ENCODE measurements around the gene EDN2.

EDN2 gene

GRCh38 chr1:41463516-41463915 lies 21.0 kb downstream of the EDN2 start:
- no peak for TF ChIP-seq POLR2AphosphoS5 (IDR thresholded peaks at IDR 0.05; ENCODE audit: low read depth)
- TF ChIP-seq GABPA (IDR thresholded peaks at IDR 0.05; ENCODE audit: low read depth), result no peak
- TF ChIP-seq SPI1 (IDR thresholded peaks at IDR 0.05; ENCODE audit: borderline replicate concordance, low read depth), result no peak
- TF ChIP-seq, protein P1, sequence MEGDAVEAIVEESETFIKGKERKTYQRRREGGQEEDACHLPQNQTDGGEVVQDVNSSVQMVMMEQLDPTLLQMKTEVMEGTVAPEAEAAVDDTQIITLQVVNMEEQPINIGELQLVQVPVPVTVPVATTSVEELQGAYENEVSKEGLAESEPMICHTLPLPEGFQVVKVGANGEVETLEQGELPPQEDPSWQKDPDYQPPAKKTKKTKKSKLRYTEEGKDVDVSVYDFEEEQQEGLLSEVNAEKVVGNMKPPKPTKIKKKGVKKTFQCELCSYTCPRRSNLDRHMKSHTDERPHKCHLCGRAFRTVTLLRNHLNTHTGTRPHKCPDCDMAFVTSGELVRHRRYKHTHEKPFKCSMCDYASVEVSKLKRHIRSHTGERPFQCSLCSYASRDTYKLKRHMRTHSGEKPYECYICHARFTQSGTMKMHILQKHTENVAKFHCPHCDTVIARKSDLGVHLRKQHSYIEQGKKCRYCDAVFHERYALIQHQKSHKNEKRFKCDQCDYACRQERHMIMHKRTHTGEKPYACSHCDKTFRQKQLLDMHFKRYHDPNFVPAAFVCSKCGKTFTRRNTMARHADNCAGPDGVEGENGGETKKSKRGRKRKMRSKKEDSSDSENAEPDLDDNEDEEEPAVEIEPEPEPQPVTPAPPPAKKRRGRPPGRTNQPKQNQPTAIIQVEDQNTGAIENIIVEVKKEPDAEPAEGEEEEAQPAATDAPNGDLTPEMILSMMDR (IDR thresholded peaks at IDR 0.05; ENCODE audit: insufficient read depth, low read length), result no peak
- TF ChIP-seq, protein P2, sequence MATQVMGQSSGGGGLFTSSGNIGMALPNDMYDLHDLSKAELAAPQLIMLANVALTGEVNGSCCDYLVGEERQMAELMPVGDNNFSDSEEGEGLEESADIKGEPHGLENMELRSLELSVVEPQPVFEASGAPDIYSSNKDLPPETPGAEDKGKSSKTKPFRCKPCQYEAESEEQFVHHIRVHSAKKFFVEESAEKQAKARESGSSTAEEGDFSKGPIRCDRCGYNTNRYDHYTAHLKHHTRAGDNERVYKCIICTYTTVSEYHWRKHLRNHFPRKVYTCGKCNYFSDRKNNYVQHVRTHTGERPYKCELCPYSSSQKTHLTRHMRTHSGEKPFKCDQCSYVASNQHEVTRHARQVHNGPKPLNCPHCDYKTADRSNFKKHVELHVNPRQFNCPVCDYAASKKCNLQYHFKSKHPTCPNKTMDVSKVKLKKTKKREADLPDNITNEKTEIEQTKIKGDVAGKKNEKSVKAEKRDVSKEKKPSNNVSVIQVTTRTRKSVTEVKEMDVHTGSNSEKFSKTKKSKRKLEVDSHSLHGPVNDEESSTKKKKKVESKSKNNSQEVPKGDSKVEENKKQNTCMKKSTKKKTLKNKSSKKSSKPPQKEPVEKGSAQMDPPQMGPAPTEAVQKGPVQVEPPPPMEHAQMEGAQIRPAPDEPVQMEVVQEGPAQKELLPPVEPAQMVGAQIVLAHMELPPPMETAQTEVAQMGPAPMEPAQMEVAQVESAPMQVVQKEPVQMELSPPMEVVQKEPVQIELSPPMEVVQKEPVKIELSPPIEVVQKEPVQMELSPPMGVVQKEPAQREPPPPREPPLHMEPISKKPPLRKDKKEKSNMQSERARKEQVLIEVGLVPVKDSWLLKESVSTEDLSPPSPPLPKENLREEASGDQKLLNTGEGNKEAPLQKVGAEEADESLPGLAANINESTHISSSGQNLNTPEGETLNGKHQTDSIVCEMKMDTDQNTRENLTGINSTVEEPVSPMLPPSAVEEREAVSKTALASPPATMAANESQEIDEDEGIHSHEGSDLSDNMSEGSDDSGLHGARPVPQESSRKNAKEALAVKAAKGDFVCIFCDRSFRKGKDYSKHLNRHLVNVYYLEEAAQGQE (IDR thresholded peaks at IDR 0.05; ENCODE audit: insufficient replicate concordance, low read depth), result no peak
- Histone ChIP-seq H3K4me3 (replicated peaks; ENCODE audit: insufficient read depth, low read length) (no peak overlapping the region), H3K27me3 (ENCODE audit: insufficient read depth, poor library complexity, severe bottlenecking) (no peaks in the 10 kb centered on the region), H3K27ac (replicated peaks) (no peak overlapping the region)
- no peak for DNase-seq (ENCODE audit: low read depth in 1 of 2, low spot score in 1 of 2)

DNA sequence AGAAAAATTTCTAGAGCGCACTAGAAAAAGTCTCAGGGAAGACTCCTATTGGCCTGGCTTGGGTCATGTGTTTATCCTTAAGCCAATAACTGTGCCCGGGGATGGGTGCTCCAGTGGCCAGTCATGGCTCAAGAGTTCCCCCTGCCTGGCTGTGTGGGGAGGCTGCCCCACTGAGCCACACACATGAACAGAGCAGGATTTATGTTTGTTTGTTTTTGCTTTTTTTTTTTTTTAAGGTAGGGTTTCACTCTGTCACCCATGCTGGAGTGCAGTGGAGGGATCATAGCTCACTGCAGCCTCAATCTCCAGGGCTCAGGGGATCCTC lies 21.8 kb downstream of the EDN2 start:
- H3K4me3 ChIP-seq (replicated peaks; ENCODE audit: insufficient read depth, low read length), result no peak overlapping the region
- TF ChIP-seq, protein P1 (IDR thresholded peaks at IDR 0.05; ENCODE audit: insufficient read depth, low read length), result no peak
- TF ChIP-seq, protein P2 (IDR thresholded peaks at IDR 0.05; ENCODE audit: insufficient replicate concordance, low read depth), result no peak
- no peak for TF ChIP-seq POLR2AphosphoS5 (IDR thresholded peaks at IDR 0.05; ENCODE audit: low read depth)
- TF ChIP-seq SPI1 (IDR thresholded peaks at IDR 0.05; ENCODE audit: borderline replicate concordance, low read depth), result no peak
- no peak for TF ChIP-seq GABPA (IDR thresholded peaks at IDR 0.05; ENCODE audit: low read depth)
- no peak overlapping the region for H3K27ac ChIP-seq (replicated peaks)
- no peak for DNase-seq (ENCODE audit: low read depth in 1 of 2, low spot score in 1 of 2)
- H3K27me3 ChIP-seq (ENCODE audit: insufficient read depth, poor library complexity, severe bottlenecking), result no peaks in the 10 kb centered on the region

DNA sequence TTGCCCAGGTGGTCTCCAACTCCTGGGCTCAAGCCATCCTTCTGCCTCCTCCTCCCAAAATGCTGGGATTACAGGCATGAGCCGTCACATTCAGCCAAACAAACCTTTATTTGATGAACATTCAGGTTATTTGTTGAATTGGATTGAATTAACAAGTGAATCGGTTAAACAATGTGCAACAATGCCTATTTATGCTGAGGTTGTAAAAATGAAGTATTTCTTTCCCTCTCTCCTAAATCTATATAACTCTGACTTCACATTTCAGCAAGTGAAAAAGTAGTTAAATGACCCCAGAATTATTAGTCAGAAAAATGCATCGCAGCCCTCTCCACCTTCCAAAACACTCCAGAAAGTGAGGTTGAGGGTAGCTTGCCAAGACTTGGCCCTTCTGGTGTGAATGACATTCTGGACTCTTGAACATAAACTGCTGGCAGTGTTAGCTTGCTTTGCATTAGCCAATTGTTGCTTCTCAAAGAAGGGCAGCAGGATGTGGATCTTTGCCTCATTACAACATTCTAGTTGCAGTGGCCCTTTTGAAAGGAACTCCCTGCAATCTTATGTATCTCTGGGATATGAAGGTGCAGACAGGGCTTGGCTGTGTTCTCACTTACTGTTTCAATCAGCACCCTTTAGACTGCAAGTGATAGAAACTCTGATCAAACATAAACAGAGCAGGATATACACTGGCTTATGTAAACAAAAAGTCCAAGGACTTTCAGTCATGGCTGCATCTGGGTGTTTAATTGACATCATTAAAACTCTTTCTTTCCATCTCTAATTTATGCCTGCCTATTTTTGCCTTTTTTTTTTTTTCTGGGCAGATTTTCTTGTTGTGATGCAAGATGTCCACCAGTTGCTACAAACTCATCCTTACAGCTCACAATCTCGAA lies 22.4 kb downstream of the EDN2 start:
- H3K27me3 ChIP-seq (ENCODE audit: insufficient read depth, poor library complexity, severe bottlenecking), result no peaks in the 10 kb centered on the region
- TF ChIP-seq, protein P2 (IDR thresholded peaks at IDR 0.05; ENCODE audit: insufficient replicate concordance, low read depth), result no peak
- TF ChIP-seq GABPA (IDR thresholded peaks at IDR 0.05; ENCODE audit: low read depth) (no peak), SPI1 (IDR thresholded peaks at IDR 0.05; ENCODE audit: borderline replicate concordance, low read depth) (no peak), POLR2AphosphoS5 (IDR thresholded peaks at IDR 0.05; ENCODE audit: low read depth) (no peak)
- TF ChIP-seq, protein P1 (IDR thresholded peaks at IDR 0.05; ENCODE audit: insufficient read depth, low read length), result no peak
- H3K4me3 ChIP-seq (replicated peaks; ENCODE audit: insufficient read depth, low read length), result no peak overlapping the region
- H3K27ac ChIP-seq (replicated peaks), result no peak overlapping the region
- no peak for DNase-seq (ENCODE audit: low read depth in 1 of 2, low spot score in 1 of 2)

Data from HL-60 (cell line).